Fibroblast of skin of left biceps (primary cell): Measurements from ENCODE around the gene FBXO30.
A peak's percentile ranks its signal among the peaks of the same experiment; 100 is the strongest.

Source experiments
- DNase-seq, 2 experiments: peaks; one replicate each; pipeline ENCODE4 v3.0.0-alpha.2; 2013; ENCODE audit warnings: low read depth in 2 of 2

FBXO30 gene

DNA sequence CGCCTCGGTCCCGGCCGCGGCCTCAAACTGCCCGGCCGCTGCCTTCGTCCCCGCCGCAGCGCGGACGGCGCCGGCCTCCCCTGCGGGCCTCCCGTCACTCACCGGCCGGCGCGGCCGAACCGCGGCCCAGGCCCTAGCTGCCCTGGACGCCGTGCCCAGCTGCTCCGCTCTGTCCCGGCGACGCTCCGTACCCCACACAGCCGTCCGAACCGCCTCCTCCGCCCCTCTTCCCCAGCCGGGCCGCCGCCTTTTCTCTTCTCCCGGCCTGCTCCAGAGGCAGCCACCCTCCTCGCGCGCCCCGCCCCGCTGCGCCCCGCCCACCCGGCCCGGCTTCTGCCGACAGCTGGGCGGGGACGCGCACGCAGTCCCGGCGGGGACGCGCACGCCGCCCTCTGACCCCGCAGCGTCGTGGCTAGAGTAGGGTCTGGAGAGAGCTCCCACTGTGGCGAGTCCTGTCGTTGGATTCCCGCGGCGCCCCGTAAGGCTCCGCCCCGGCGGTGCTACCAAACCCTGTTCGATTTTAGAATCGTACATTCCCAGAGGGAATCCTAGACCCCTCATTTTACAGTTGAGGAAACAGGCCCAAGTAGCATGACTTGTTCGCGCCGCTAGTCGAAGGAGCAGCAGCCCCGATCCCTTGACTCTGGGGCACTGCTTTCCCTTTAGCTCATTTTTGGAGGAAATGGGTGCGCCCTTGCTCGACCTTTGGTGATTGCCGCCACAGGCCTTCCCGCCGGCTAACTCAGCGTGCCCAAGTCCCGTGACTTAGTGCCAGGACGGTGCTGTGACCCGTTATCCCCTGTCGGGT is at the start of gene FBXO30:
Gene FBXO30 (minus strand): TSS at position 295 of the 808 bp plus-strand sequence. CDS start 8,390 bp downstream, outside the sequence.
- DNase-seq, result peak; percentile 66 to 70

GRCh38 chr6:145863988-145864616 is 49.5 kb upstream of the FBXO30 start:
- no peak for DNase-seq

DNA sequence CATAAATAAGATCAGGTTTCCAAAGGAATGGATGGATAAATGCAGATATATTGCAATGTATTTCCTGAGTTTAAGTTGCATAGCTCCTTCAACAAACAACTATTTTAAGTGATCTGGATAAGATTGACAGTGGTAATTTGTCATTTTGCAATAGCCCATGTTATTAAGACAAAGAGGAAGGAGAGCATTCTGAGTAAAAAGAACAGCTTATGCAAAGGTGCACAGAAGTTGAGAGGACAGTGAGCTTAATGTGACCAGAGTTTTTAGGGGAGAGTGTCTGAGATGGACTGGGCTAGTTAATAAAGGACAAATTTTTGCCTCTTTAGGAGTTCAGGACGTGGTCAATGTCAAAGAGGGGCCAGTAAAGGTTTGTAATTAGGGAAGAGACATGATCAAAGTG is 48.8 kb upstream of the FBXO30 start:
- no peak for DNase-seq

DNA sequence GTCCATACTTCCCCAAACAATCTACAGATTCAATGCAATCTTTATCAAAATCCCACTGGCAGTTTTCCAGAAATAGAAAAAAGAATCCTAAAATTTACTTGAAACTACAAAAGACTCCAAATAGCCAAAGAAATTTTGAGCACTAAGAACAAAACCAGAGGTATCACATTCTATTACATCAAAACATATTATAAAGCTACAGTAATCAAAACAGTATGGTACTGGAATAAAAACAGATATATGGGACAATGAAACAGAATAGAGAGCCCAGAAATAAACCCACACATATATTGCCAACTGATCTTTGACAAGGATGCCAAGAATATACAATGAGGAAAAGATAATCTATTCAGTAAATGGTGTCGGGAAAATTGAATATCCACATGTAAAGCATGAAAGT is 46.0 kb upstream of the FBXO30 start:
- no peak for DNase-seq

DNA sequence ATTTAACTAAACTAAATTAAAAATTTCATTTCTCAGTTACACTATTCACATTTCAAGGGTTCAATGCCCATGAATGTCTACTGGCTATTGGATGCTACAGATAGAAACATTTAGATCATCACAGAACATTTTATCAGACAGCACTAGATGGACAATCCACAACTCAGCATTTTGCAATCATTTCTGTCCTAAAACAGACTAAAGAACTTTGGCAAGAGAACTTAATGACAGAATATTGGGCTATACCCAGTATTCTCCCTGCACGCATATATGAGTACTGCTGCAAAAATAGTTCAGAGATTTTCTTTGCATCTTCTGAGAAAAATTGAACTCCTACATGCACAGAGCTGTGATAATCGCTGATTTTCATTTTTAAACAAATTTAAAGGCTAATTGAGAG is 36.1 kb upstream of the FBXO30 start:
- no peak for DNase-seq

DNA sequence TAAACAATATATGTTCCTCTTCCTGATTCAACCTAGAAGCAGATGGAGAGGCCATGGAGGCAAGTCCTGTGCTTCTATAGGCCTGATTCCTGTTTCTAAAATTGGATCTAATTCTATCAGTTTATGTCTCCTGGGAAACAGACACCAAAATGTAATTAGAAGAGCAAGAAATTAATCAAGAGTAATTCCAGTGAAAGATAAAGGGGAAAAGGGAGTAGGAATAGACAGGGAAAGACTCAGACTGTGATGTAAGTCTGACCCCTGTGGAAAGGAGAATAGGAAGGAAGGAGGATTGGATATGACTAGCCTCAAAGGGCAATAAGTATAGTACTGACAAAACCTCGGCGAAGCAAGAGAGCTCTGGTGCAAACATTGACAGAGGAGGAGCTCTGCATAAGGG is 33.9 kb upstream of the FBXO30 start:
- DNase-seq, result no peak

- no peak for DNase-seq
Measured at GRCh38 chr6:145845557-145845956, 31.0 kb upstream of the FBXO30 start.

DNA sequence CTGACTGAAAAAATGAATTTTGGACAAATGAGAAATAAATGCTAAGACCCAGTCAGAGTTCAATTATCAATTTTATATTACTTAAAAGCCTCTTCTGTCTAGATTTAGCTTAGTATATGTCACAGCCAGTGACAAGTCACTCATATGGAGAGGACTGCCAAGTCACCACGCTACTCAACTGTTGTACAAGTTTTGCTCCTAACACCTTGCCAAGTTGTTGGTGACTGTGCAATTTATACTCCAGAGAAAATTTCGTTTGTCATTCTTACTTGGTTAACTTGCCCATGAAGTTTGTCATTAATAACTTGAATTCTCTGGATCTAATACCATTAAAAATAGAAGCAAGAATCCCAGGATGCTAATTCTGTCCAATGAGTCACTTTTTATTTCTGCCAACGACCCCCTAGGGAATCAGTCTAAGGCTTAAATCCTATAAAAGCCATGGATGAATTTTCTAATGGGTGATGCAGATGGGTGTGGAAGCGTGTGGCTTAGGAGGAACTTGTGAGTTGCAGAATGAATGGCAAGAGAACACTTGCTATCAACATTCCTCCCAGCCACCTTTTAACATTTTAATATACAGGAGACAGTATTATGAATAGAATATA is 30.4 kb upstream of the FBXO30 start:
- no peak for DNase-seq

DNA sequence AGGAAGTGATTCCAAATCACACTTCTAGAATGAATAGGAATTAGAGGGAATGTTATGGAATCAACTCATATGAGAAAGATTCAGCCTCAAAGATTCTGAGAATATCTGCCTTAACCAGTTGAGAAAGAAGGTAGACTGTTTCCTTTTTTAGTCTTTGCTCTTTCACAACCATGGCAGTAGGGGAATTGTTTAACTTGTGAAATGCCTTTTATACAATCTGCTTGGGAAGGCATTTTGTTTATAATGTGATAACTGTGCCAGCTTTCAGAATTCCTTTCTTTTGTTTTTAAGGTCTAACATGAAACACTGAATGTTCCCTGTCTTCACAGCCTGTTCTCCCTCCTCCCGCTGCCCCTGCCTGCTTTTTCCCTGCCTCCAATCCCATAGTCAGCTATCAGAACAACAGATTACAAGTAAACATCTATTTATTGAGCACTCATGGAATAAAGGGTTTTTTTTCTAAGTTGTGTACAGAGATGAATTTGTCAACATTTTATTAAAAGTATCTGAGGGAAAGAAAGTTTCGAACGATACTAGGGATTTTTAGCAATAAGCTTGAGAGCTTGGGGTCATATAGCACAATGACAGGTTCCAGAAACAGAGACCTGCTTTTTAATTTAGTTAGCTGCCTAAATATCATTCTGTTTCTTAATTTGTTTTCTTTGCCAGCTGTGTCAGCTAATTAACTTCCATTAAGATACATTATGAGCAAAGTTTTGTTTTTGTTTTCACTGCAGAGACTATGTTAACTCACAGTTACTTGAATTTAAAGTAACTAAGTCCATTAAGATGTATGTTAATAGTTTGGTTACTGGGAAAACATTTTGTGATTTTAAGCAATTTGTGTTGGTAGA is 28.3 kb upstream of the FBXO30 start:
- no peak for DNase-seq

DNA sequence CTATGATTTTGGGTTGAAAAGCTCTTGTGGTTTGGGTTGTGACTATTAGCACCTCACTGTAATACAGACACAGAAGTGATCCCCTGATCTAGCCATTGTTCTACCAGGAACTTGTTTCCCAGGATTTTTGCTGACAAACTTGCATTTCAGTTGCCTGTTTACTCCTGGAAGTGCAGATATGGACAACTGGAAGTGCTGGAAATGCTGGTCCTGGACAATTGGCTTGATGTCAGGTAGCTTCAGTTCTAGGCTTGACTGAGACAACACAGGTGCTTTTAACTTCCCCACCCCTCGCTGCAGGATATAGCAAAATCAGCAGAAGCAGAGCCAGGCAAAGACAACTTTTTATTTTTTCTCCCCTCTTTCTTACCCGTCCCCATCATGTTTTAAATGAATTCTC is 27.1 kb upstream of the FBXO30 start:
- DNase-seq, result no peak

GRCh38 chr6:145839653-145840052 is 25.1 kb upstream of the FBXO30 start:
- DNase-seq, result no peak

DNA sequence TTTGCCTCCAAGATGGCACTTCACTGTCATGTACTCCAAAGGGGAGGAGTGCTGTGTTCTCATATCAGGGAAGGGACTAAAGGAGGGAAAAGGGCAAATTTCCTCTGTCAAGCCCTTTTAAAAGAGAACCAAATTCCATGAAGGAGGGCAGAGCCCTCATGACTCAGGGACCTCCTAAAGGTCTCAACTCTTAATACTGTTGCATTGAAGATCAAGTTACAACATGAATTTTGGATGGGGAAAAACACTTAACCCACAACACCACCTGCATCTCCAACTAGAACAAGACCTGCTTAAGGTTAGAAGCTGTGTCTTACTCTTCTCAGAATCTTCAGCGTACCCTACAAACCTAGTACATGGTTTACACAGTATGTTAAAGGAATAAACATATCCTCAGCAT is 23.7 kb upstream of the FBXO30 start:
- DNase-seq, result no peak

GRCh38 chr6:145836772-145837171 is 22.2 kb upstream of the FBXO30 start:
- DNase-seq, result no peak

- DNase-seq, result no peak
Measured at GRCh38 chr6:145836170-145836569, 21.6 kb upstream of the FBXO30 start.

- DNase-seq, result no peak
Measured at GRCh38 chr6:145830612-145831011, 16.0 kb upstream of the FBXO30 start.

DNA sequence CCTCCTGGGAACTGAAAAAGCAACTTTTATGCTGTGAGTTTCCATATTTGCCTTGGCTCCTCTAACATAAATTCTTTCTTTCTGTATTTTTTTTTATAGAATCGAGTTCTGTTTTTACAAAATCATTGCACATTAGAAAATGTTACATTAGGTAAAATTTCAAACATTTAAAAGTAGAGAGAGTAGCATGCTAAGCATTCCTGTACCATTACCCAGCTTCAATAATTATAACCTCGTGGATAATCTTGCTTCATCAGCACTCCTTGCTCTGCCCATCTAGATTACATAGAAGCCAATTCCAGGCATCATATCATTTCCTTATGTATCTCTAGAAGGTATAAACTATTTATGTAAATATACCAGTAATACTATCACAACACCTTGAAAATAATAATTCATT is 15.4 kb upstream of the FBXO30 start:
- DNase-seq, result no peak

DNA sequence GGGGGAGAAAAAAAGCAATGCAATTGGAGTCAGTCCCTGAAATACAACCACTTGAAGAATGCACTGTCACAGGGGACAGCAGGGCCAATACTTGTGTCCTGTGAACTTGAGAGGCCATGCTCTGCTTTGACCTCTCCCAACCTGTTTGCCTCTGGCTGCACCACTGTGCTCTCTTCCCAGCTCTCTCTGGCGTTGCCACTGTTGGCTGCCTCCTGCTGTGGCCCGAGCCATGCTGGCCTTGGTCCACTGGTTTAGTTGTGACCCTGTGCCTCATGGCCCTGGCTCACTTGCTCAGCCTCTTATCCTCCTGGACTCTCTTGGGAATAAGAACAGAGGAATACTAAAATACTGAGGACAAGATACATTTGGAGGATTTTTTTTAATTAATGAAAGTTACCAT is 14.5 kb upstream of the FBXO30 start:
- DNase-seq, result no peak

- DNase-seq, result no peak
Measured at GRCh38 chr6:145824344-145824743, 9.7 kb upstream of the FBXO30 start.

GRCh38 chr6:145823328-145823944 is 8.8 kb upstream of the FBXO30 start:
- no peak for DNase-seq

- DNase-seq, result no peak
Measured at GRCh38 chr6:145822456-145822855, 7.9 kb upstream of the FBXO30 start.

DNA sequence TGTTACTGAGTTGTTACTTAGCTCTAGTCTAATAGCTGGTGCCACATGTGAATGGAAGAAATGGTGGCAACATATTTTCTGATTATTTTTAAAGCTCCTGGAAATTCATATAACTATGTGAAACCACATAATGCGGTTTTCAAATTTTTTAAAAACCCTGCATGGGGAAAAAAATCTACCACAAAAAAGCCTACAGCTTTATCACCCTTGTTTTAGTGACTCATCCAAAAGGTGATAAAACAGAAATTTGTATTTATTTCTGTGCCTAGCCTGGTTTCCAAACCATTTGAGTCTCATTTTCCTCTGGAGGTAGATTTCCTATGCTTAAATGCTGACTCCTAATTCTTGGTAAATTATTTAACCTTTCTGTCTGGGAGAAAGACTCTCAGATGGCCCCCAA is 5.4 kb upstream of the FBXO30 start:
- DNase-seq, result no peak

DNA sequence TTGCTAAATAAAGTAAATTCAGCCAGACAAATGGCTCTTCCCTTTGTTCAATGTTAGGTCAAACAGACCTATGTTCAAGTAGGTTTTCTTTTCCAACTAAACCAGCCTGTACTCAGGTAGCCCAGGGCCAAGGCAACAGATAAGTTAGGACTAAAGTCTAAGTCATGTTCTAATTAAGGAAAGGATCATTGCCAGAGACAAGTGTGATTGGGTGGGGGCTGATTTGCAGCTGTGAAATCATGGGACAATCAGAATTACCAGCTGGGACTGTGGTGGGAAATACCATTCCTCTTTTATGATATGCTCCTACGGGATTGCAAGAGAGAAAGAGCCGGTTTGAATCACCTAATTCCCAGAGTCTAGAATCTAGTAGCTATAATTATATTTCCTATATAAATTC is 4.2 kb upstream of the FBXO30 start:
- no peak for DNase-seq
